Thoracic aorta endothelial cell (primary cell): ENCODE data around the gene FNIP2. TPM values are rescaled to one million over a fixed set of nuclear protein-coding genes. Genes with fewer than 3 reads are reported as not detected.

ENCODE experiments used
- small RNA-seq: library from RNA; depleted of rRNA; stranded (forward); fragments of <200 nt; gene quantifications from one replicate; pipeline ENCODE3, GENCODE V24; 2012
- total RNA-seq: library from RNA; depleted of rRNA; stranded (reverse); fragments of >200 nt; gene quantifications from 2 replicates; pipeline ENCODE4 v1.2.3, GENCODE V29; 2012

FNIP2 gene
- 21.0 and 24.2 TPM in 2 replicates for total RNA-seq

DNA sequence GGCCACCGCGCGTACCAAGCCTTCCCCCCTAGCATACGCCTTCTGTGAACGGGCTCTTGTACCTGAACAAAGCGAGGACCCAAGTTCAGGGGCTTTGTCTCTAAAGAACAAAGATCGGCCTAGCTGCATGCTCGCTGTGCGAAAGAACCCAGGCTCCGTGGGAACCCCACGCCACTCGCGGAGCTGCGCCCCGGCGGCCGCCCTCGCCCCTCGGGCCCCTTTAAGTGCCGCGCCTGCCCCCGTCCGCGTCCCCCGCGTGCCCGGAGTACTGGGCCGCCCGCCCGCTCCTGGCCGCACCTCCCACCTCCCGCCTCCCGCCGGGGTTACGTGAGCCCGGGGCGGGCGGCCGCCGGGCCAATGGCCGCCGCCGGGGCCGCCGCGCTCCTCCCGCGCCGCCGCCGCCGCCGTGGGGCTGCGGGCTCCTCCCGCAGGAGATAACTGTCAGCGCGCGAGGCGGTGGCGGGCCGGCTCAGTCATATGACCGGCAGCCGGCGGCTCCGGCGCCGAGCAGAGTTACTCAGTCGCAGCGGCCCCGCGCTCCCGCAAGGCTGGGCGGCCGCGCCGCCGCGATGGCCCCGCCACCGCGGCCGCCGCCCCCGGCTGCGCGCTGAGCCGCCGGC is at the start of gene FNIP2:
Gene FNIP2 (plus strand): TSS at position 472 of the 620 bp plus-strand sequence. CDS start 187 bp downstream, outside the sequence.

DNA sequence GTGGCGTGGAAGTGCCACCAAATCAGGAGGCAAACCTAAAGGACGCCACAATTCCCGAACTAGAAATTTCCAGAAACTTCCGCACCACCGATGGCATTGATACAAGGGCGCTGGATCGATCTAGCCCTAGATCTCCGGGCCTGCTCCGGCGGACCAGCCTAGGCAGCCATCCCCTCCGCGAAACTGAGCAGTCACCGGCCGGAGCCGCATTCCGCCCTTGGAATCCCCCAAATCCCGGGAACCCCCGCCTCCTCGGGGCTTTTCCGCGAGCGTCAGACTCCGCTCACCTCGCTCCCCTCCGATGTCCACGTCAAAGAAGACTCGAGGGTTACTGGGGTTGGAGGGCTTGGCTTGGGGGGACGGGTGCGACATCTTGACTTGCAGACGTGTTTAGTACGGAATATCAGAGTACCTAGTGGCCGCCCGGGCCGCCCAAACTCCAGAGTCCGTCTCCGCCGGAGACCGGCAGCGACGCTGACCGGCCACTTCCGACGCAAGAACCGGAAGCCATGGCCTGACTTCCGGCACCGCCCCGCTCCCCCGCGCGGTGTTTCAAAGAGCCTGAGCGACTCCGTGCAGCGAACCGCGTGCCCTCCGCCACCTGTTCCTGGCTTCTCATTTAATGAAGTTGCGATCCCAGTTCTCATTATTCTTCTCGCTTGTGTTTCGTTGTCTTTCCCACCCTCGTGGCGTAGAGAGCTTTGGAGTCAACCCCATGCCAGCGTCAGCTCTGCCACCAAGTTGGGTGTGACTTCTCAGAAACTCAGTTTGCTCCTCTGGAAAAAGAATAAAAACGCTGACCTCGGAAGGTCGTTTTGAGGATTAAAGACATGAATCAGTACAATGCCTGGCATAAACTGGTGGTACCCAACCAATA is 45.7 kb upstream of the FNIP2 start, which contains the start of gene PPID:
Gene PPID (minus strand): TSS at position 480 of the 877 bp plus-strand sequence. CDS start 108 bp downstream, at position 372.

Small RNA genes within 50 kb of the gene (small RNA-seq; reads per million reads assigned to genes)
- gene RF00157: not detected
- not detected for gene RNU6-128P

Other genes starting within 250 kb of the FNIP2 start
- gene RXFP1, start 247.1 kb upstream of the FNIP2 start, total RNA-seq: not detected in 2 replicates
- gene C4orf46, start 97.1 kb upstream of the FNIP2 start, total RNA-seq: 25.1 and 34.8 TPM in 2 replicates
- gene ETFDH, start 96.7 kb upstream of the FNIP2 start, total RNA-seq: 26.0 and 32.0 TPM in 2 replicates
- gene PPID, start 45.6 kb upstream of the FNIP2 start, total RNA-seq: 28.3 and 34.8 TPM in 2 replicates